ENCODE results near the gene ERRFI1.
A peak's percentile ranks its signal among the peaks of the same experiment; 100 is the strongest.

ERRFI1 gene

GRCh38 chr1:8018492-8019228 is 7.4 kb downstream of the ERRFI1 start:
- Histone ChIP-seq H3K9me3 (no peaks in the 10 kb centered on the region), H3K36me3 (no peaks in the 10 kb centered on the region), H3K4me3 (ENCODE audit: low read depth, low read length) (no peak overlapping the region), H3K4me1 (no peaks in the 10 kb centered on the region), H3K27me3 (no peaks in the 10 kb centered on the region)
- TF ChIP-seq, protein P1, sequence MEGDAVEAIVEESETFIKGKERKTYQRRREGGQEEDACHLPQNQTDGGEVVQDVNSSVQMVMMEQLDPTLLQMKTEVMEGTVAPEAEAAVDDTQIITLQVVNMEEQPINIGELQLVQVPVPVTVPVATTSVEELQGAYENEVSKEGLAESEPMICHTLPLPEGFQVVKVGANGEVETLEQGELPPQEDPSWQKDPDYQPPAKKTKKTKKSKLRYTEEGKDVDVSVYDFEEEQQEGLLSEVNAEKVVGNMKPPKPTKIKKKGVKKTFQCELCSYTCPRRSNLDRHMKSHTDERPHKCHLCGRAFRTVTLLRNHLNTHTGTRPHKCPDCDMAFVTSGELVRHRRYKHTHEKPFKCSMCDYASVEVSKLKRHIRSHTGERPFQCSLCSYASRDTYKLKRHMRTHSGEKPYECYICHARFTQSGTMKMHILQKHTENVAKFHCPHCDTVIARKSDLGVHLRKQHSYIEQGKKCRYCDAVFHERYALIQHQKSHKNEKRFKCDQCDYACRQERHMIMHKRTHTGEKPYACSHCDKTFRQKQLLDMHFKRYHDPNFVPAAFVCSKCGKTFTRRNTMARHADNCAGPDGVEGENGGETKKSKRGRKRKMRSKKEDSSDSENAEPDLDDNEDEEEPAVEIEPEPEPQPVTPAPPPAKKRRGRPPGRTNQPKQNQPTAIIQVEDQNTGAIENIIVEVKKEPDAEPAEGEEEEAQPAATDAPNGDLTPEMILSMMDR (IDR thresholded peaks at IDR 0.05; ENCODE audit: low read depth, low read length) = no peak
- DNase-seq = no peak

GRCh38 chr1:8017495-8018197 is 8.5 kb downstream of the ERRFI1 start:
- Histone ChIP-seq H3K9me3 (no peaks in the 10 kb centered on the region), H3K36me3 (no peaks in the 10 kb centered on the region), H3K27me3 (no peaks in the 10 kb centered on the region), H3K4me1 (no peaks in the 10 kb centered on the region), H3K4me3 (ENCODE audit: low read depth, low read length) (no peak overlapping the region)
- TF ChIP-seq, protein P1 (IDR thresholded peaks at IDR 0.05; ENCODE audit: low read depth, low read length) = no peak
- peak; percentile 11 for DNase-seq

- TF ChIP-seq, protein P1 (IDR thresholded peaks at IDR 0.05; ENCODE audit: low read depth, low read length) = no peak
- Histone ChIP-seq H3K36me3 (no peaks in the 10 kb centered on the region), H3K4me1 (no peaks in the 10 kb centered on the region), H3K27me3 (no peaks in the 10 kb centered on the region), H3K9me3 (no peaks in the 10 kb centered on the region), H3K4me3 (ENCODE audit: low read depth, low read length) (no peak overlapping the region)
- DNase-seq = no peak
These were observed 9.2 kb downstream of the ERRFI1 start for GRCh38 chr1:8016895-8017241.

DNA sequence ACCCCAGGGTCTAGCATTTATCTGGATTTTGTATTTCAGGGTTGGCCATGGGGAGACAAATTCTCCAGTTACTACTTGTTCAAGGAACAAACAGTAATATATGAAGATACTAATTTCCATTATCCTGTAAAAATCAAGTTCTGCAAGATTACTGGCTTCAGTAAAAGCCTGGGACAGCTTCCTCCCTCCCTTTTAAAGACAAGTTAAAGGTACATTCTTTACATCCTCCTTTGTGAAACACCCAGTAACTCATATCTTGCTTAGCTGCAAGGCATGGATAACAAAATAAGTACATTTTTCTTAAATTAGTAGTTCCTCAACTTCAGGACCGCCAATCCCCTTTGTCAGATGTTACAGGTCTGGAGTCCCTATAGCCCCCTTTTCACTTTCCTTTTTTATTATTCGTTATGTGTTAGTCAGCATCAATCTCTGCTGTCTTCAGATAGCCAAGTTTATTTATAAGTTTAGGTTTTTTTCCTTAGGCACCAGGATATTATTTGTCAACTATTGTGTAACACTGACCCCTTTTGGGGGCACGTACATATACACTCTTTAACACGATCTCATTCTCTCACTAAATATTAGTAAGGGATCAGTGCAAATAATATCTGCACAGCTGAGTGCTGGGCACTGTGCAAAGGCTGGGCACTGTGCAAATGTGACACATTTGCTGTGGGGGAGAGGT is 9.8 kb downstream of the ERRFI1 start:
- no peaks in the 10 kb centered on the region for H3K4me1 ChIP-seq
- H3K27me3 ChIP-seq = no peaks in the 10 kb centered on the region
- H3K9me3 ChIP-seq = no peaks in the 10 kb centered on the region
- DNase-seq = no peak
- H3K36me3 ChIP-seq = no peaks in the 10 kb centered on the region
- H3K4me3 ChIP-seq (ENCODE audit: low read depth, low read length) = no peak overlapping the region
- TF ChIP-seq, protein P1 (IDR thresholded peaks at IDR 0.05; ENCODE audit: low read depth, low read length) = 0 out of 2 replicates have a peak, but pooled peaks have one; percentile 11

GRCh38 chr1:8015809-8016165 is 10.3 kb downstream of the ERRFI1 start:
- Histone ChIP-seq H3K4me3 (ENCODE audit: low read depth, low read length) (no peak overlapping the region), H3K4me1 (no peaks in the 10 kb centered on the region), H3K9me3 (no peaks in the 10 kb centered on the region), H3K36me3 (no peaks in the 10 kb centered on the region), H3K27me3 (no peaks in the 10 kb centered on the region)
- DNase-seq = no peak
- TF ChIP-seq, protein P1 (IDR thresholded peaks at IDR 0.05; ENCODE audit: low read depth, low read length) = no peak

All from BE2C (cell line).